ENCODE measurements around the gene ZSCAN10. TPM values are rescaled to one million over a fixed set of nuclear protein-coding genes. Genes with fewer than 3 reads are reported as not detected.
A peak's percentile ranks its signal among the peaks of the same experiment; 100 is the strongest.
"Not testable (repeated sequence)": the region's sequence is repeated elsewhere in the genome, so short reads cannot be mapped to it uniquely, and the experiment has no call there.

The ZSCAN10 gene
- polyA plus RNA-seq, 1 donor from 2014 or later, result not detected

- H3K9me3 Mint-ChIP-seq, H3K27ac Mint-ChIP-seq, H3K36me3 Mint-ChIP-seq, H3K27me3 Mint-ChIP-seq: not testable (repeated sequence)
- Mint-ChIP-seq H3K4me1 (peaks cover 11 to 39% (median 29%) of the 10 kb centered on the region in 3 donors), H3K4me3 (peak overlapping the region in 1 of 4 donors; percentile 63)
These were observed 26.4 kb downstream of the ZSCAN10 start for GRCh38 chr16:3072576-3073263.

GRCh38 chr16:3072148-3072547, 26.9 kb downstream of the ZSCAN10 start:
- not testable (repeated sequence) for H3K27me3 Mint-ChIP-seq, H3K36me3 Mint-ChIP-seq, H3K9me3 Mint-ChIP-seq, H3K27ac Mint-ChIP-seq
- Mint-ChIP-seq H3K4me1 (peaks cover 10 to 38% (median 29%) of the 10 kb centered on the region in 3 donors), H3K4me3 (peak overlapping the region in 2 of 4 donors; percentile 70 to 77)

DNA sequence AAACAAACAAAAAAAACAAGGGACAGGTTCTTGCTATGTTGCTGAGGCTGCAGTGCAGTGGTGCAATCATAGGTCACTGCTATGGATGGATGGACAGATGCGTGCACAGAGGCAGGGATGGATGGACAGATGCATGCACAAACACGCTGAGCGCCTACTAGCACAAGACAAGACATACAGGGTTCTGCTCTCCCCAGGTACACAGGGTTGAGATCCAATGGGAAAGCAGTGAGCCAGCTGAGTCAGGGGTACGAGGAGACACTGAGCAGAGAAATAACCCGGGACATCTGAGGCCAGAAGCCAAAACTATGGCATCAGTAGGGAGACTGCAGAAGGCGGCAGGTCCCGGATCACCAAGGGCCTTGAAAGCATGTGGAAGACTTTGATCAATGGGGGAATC, 27.4 kb downstream of the ZSCAN10 start:
- peak overlapping the region in 1 of 3 donors; percentile 91 for H3K27ac Mint-ChIP-seq
- no peaks in the 10 kb centered on the region for H3K27me3 Mint-ChIP-seq
- H3K4me3 Mint-ChIP-seq, result peak overlapping the region in 2 of 4 donors; percentile 63 to 70
- H3K9me3 Mint-ChIP-seq, result peaks cover 0 to 2% (median 0%) of the 10 kb centered on the region in 3 donors
- peaks cover 6 to 34% (median 24%) of the 10 kb centered on the region in 3 donors for H3K4me1 Mint-ChIP-seq
- no peaks in the 10 kb centered on the region for H3K36me3 Mint-ChIP-seq

DNA sequence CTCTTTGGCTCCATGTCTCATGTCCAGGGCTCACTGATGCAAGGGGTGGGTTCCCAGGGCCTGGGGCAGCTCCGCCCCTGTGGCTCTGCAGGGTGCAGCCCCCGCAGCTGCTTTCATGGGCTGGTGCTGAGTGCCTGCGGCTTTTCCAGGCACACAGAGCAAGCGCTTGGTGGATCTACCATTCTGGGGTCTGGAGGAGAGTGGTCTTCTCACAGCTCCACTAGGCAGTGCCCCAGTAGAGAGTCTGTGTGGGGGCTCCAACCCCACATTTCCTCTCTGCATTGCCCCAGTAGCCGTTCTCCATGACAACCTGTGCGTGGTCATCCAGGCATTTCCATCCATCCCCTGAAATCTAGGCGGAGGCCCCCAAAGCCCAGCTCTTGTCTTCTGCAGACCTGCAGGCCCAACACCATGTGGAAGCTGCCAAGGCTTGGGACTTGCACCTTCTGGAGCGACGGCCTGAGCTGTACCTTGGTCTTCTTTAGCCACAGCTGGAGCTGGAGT, 28.4 kb downstream of the ZSCAN10 start:
- H3K4me1 Mint-ChIP-seq, result peaks cover 6 to 32% (median 23%) of the 10 kb centered on the region in 3 donors
- no peak overlapping the region for H3K27ac Mint-ChIP-seq
- no peak overlapping the region for H3K4me3 Mint-ChIP-seq
- H3K36me3 Mint-ChIP-seq, result no peaks in the 10 kb centered on the region
- no peaks in the 10 kb centered on the region for H3K27me3 Mint-ChIP-seq
- H3K9me3 Mint-ChIP-seq, result peaks cover 0 to 2% (median 0%) of the 10 kb centered on the region in 3 donors

- Mint-ChIP-seq H3K4me1 (peaks cover 0 to 21% (median 11%) of the 10 kb centered on the region in 3 donors), H3K4me3 (peak overlapping the region in 1 of 4 donors; percentile 39)
- not testable (repeated sequence) for H3K27me3 Mint-ChIP-seq, H3K36me3 Mint-ChIP-seq, H3K27ac Mint-ChIP-seq, H3K9me3 Mint-ChIP-seq
These were observed 29.9 kb downstream of the ZSCAN10 start for GRCh38 chr16:3069146-3069545.

DNA sequence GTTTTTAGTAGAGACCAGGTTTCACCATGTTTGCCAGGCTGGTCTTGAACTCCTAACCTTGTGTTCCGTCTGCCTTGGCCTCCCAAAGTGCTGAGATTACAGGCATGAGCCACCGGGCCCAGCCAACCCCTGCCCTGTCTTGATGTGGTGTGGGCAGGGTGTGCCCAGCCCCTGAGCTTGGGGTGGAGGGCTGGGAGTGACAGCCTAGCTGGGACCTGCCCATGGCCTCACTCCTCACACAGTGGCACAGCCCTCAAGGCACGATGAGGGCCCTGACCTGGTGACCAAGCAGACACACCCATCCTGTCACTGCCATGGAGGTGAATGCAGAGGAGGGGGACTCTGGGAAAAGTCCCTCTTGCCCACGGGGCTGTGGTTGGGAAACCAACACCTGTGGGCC, 30.6 kb downstream of the ZSCAN10 start:
- Mint-ChIP-seq H3K4me3 (peak overlapping the region in 1 of 4 donors; percentile 75), H3K9me3 (no peaks in the 10 kb centered on the region), H3K4me1 (peaks cover 0 to 14% (median 4%) of the 10 kb centered on the region in 3 donors), H3K27me3 (no peaks in the 10 kb centered on the region), H3K27ac (no peak overlapping the region), H3K36me3 (no peaks in the 10 kb centered on the region)

GRCh38 chr16:3066440-3066748, 32.7 kb downstream of the ZSCAN10 start:
- Mint-ChIP-seq H3K36me3 (no peaks in the 10 kb centered on the region), H3K4me1 (peaks cover 0 to 6% (median 1%) of the 10 kb centered on the region in 3 donors), H3K27me3 (no peaks in the 10 kb centered on the region), H3K27ac (no peak overlapping the region), H3K4me3 (peak overlapping the region in 3 of 4 donors; percentile 52 to 66 (median 60)), H3K9me3 (no peaks in the 10 kb centered on the region)

GRCh38 chr16:3065742-3066439, 33.2 kb downstream of the ZSCAN10 start:
- peaks cover 0 to 6% (median 1%) of the 10 kb centered on the region in 3 donors for H3K4me1 Mint-ChIP-seq
- H3K9me3 Mint-ChIP-seq, result no peaks in the 10 kb centered on the region
- H3K27me3 Mint-ChIP-seq, result no peaks in the 10 kb centered on the region
- peak overlapping the region; percentile 35 to 92 (median 78) for H3K4me3 Mint-ChIP-seq
- H3K36me3 Mint-ChIP-seq, result no peaks in the 10 kb centered on the region
- H3K27ac Mint-ChIP-seq, result peak overlapping the region in 1 of 3 donors; percentile 18

DNA sequence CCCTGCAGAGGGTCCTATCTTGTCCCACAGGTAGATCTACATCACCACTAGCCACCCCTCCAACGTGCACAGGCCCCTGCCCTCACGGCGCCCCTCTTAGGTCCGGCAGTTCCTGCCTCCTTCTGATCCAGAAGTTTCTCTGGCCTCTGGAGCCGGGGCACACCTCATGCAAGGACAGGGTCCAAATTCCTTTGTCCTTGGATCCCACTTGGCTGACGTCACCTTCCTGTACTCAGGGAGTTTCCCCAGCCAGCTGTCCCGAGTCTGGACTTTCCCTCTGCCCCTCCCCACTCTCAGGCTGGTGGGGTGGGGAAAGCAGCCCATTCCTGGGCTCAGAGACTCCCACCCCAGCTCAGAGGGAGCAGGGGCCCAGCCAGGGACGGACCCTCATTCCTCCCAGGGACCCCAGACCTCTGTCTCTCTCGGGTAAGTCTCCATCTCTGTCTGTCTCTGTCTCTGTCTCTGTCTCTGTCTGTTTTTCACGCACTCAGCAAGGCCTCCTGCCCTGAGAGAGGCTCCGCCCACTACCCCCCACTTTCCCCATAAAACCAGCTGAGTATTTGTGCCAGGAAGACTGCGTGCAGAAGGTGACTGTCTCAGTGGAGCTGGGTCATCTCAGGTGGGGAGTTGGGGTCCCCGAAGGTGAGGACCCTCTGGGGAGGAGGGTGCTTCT, 33.9 kb downstream of the ZSCAN10 start, which contains the start of gene IL32:
Gene IL32 (plus strand): TSS at position 572 of the 673 bp plus-strand sequence. CDS start 172 bp downstream, outside the sequence.
- no peaks in the 10 kb centered on the region for H3K27me3 Mint-ChIP-seq
- H3K4me3 Mint-ChIP-seq, result peak within 1 kb of the TSS; percentile 35 to 92 (median 78)
- peaks cover 0 to 6% (median 1%) of the 10 kb centered on the region in 3 donors for H3K4me1 Mint-ChIP-seq
- H3K27ac Mint-ChIP-seq, result peak within 1 kb of the TSS in 2 of 3 donors; percentile 18 to 85
- no peaks in the 10 kb centered on the region for H3K36me3 Mint-ChIP-seq
- H3K9me3 Mint-ChIP-seq, result no peaks in the 10 kb centered on the region

- peaks cover 0 to 6% (median 1%) of the 10 kb centered on the region in 3 donors for H3K4me1 Mint-ChIP-seq
These were observed 35.3 kb downstream of the ZSCAN10 start for GRCh38 chr16:3063625-3064386.

DNA sequence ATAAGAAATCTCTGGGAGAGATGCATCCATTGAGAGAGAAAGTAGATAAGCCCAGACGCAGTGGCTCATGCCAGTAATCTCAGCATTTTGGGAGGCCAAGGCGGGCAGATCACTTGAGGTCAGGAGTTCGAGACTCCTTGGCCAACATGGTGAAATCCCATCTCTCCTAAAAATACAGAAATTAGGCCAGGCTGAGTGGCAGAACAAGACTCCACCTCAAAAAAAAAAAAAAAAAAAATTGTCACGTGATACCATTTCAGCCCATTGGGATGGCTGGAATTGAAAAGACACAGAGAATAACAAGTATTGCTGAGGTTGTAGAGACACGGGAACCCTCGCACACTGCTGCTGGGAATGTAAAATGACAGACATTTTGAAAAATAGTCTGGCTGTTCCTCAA, 36.5 kb downstream of the ZSCAN10 start:
- Mint-ChIP-seq H3K4me1 (peaks cover 0 to 6% (median 3%) of the 10 kb centered on the region in 3 donors), H3K9me3 (no peaks in the 10 kb centered on the region), H3K4me3 (peak overlapping the region in 1 of 4 donors; percentile 57), H3K27me3 (peaks cover 2% of the 10 kb centered on the region), H3K27ac (no peak overlapping the region), H3K36me3 (no peaks in the 10 kb centered on the region)

More at GRCh38 chr16:3063625-3064386, 35.3 kb downstream of the ZSCAN10 start:
- H3K27me3 Mint-ChIP-seq, result peaks cover 2% of the 10 kb centered on the region
- no peak overlapping the region for H3K27ac Mint-ChIP-seq
- no peak overlapping the region for H3K4me3 Mint-ChIP-seq
- no peaks in the 10 kb centered on the region for H3K9me3 Mint-ChIP-seq
- no peaks in the 10 kb centered on the region for H3K36me3 Mint-ChIP-seq

- peaks cover 2% of the 10 kb centered on the region for H3K27me3 Mint-ChIP-seq
- peaks cover 0 to 3% (median under 1%) of the 10 kb centered on the region in 3 donors for H3K4me1 Mint-ChIP-seq
- peak overlapping the region in 1 of 3 donors; percentile 35 for H3K27ac Mint-ChIP-seq
- H3K4me3 Mint-ChIP-seq, result peak overlapping the region; percentile 8 to 94 (median 76)
- no peaks in the 10 kb centered on the region for H3K9me3 Mint-ChIP-seq
- no peaks in the 10 kb centered on the region for H3K36me3 Mint-ChIP-seq
These were observed 38.6 kb downstream of the ZSCAN10 start for GRCh38 chr16:3060339-3061127.

- Mint-ChIP-seq H3K4me3 (peak overlapping the region; percentile 69 to 94 (median 82)), H3K27ac (peak overlapping the region; percentile 35 to 88 (median 63)), H3K27me3 (peaks cover 2% of the 10 kb centered on the region), H3K36me3 (no peaks in the 10 kb centered on the region), H3K4me1 (peaks cover 7 to 8% (median 8%) of the 10 kb centered on the region in 3 donors), H3K9me3 (no peaks in the 10 kb centered on the region)
These were observed 39.3 kb downstream of the ZSCAN10 start for GRCh38 chr16:3059723-3060242.
